ENCODE data around the gene SP140.

The SP140 gene

GRCh38 chr2:230362030-230362691, 136.6 kb downstream of the SP140 start:
- DNase-seq, result no peak

Data from amygdala (tissue), 56 donors.